HG02610 (cell line): ENCODE results near the gene KIRREL2.
"Not testable (repeated sequence)": the region's sequence is repeated elsewhere in the genome, so short reads cannot be mapped to it uniquely, and the experiment has no call there.

Experiments
- ATAC-seq: cut with Tn5 transposase; IDR thresholded peaks from one replicate; pipeline ENCODE4 v1.9.1; 2021; ENCODE audit warnings: mild to moderate bottlenecking, moderate library complexity; ENCODE audit not compliant: unreplicated experiment

KIRREL2 gene

GRCh38 chr19:35868823-35869326, 12.2 kb downstream of the KIRREL2 start:
- no peak for ATAC-seq

GRCh38 chr19:35869327-35870123, 12.8 kb downstream of the KIRREL2 start:
- ATAC-seq: no peak

DNA sequence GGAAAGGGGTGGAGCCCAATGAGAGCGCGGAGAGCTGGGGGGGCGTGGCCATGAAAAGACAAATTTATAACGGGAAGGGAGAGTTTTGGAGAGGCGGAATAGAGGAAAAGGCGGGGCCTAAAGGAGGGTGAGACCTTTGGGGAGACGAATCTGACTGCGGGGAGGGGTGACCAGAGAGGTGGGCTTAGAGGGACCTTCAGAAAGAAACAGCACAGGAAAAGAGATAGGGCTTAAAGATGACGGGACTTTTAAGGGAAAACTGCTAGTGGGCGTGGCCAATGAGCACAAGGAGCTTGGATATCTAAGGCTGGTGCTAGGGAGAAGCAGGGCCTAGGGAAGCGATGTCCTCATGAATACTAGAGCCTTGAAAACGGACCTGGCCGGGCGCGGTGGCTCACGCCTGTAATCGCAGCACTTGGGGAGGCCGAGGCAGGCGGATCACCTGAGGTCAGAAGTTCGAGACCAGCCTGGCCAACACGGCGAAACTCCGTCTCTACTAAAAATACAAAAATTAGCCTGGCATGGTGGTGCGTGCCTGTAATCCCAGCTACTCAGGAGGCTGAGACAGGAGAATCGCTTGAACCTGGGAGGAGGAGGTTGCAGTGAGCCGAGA, 13.5 kb downstream of the KIRREL2 start:
- ATAC-seq: not testable (repeated sequence)

GRCh38 chr19:35870798-35871197, 14.1 kb downstream of the KIRREL2 start:
- ATAC-seq: no peak

- no peak for ATAC-seq
These were observed 14.9 kb downstream of the KIRREL2 start for GRCh38 chr19:35871611-35872010.

DNA sequence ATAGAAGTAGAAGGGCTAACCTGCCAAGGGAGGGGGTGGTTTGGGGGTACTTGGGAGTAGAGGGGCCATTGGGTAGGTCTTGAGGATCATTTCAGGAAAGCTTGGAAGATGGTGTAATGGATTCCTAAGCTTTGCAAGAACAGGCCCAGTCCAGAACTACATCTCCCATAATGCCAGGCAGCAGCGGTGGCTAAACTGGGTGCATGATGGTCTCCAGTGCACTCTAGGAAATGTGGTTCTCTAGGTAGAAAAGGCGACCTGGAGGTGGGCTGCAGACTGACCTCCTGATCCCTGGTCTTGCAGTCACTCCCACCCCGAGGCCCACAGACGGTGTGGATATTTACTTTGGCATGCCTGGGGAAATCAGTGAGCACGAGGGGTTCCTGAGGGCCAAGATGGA, 15.5 kb downstream of the KIRREL2 start:
- no peak for ATAC-seq

DNA sequence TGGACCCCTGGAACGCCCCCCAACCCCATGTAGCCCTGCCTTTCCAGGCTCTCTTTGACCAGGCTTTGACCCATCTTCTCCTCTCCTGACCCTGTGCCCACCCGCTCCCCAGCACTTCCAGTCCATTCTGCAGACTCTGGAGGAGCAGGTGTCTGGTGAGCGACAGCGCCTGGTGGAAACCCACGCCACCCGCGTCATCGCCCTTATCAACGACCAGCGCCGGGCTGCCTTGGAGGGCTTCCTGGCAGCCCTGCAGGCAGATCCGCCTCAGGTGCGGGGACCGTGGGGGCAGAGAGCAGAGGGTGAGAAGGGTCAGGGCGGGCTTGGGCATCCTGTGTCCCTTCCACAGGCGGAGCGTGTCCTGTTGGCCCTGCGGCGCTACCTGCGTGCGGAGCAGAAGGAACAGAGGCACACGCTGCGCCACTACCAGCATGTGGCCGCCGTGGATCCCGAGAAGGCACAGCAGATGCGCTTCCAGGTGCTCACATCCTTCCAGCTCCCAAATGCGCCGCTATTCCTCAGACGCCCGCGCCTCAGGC, 17.8 kb downstream of the KIRREL2 start:
- no peak for ATAC-seq

DNA sequence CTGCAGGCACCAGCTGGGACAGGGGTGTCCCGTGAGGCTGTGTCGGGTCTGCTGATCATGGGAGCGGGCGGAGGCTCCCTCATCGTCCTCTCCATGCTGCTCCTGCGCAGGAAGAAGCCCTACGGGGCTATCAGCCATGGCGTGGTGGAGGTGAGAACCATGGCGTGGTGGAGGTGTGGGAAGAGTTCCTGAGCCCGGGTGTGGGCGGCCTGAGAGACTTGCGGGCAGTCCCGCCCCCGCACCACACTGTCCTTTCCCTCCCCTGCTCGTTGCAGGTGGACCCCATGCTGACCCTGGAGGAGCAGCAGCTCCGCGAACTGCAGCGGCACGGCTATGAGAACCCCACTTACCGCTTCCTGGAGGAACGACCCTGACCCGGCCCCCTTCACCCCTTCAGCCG, 22.4 kb downstream of the KIRREL2 start:
- no peak for ATAC-seq

DNA sequence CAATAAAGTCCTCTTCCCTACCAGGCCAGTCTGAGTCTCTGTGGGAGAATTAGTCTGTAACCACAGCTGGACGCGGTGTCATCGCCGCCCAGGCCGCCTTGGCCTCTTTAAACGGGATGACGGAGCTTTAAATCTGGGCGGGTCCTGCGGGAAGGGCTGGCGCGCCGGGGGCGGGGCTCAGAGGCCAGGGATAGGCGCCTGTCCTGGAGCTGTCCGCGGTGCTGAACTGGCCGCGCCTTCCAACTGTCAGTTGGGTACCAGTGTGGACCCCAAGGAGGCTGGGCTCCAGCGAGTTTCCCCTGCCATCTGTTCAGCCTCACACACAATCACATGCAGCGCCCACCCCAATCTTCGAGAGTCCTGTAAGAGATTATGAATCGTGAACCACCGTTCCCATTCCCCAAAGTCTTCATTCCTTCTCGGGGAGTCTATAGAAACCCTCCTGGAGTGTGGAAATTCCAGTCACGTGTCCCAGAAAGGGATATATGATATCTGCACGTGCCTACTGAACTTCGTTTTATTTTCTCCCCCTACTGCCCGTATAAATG, 23.1 kb downstream of the KIRREL2 start:
- peak; percentile 36 for ATAC-seq

DNA sequence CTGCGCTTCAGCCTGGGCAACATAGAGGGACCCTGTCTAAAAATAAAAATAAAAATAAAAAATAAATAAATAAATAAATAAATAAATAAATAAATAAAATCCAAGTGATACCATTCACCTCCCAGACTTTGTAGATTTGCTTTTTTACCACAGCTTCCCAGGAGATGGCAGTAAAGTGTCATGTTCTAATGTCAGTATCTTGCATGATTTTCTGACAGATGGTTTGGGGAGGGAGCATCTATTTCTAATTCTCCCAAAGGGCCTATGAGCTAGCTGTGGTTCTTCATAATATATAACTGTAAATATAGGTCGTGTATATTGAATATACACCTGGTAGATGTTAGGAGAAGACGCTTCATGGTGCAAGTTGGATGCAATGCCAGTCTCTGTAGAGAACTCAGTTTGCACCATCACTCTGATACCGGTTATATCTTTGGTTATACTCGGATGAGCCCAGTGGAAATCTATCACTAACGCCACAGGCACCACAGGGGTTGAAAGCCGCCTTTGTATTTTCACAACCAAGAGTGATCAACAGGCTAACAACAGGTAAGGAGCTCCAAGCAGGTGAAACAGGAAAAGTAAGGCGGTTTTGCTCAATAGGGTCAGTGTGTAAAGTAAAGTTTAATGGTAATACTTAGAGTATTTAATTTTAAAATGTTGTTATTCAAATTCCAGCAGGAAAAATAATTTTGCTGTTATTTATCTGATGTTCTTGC, 25.6 kb downstream of the KIRREL2 start:
- no peak for ATAC-seq

DNA sequence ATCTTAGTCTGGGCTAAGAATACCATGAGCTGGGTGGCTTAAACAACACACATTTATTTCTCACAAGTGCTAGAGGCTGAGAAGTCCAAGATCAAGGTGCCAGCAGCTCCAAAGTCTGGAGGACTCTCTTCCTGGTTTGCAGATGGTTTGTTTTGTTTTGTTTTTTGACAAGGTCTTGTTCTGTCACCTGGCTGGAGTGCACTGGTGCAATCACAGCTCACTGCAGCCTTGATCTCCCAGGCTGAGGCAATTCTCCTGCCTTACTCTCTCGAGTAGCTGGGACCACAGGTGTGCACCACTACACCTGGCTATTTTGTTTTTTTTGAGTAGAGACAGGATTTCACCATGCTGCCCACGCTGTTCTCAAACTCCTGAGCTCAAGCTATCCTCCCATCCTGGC, 27.2 kb downstream of the KIRREL2 start:
- no peak for ATAC-seq

DNA sequence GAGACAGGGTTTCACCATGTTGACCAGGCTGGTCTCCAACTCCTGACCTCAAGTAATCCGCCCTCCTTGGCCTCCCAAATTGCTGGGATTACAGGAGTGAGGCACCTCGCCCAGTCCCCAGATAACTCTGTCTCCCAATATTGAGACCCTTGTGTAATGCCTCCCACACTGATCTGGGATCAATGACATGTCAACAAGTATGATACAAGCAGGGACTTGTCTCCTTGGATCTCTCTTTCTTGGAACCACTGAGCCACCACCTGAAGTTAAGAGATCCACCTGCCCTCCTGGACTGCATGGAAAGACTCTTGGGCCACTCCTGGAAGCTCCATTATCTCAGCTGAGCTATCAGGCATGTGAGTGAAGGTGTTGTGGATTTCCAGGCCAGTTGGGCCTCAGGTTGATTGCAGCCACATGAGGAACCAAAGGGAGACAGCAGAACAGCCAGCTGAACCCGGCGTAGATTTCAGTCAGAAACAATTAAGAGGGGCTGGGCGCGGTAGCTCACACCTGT, 28.6 kb downstream of the KIRREL2 start:
- ATAC-seq: no peak

GRCh38 chr19:35885904-35886303, 29.2 kb downstream of the KIRREL2 start:
- no peak for ATAC-seq

DNA sequence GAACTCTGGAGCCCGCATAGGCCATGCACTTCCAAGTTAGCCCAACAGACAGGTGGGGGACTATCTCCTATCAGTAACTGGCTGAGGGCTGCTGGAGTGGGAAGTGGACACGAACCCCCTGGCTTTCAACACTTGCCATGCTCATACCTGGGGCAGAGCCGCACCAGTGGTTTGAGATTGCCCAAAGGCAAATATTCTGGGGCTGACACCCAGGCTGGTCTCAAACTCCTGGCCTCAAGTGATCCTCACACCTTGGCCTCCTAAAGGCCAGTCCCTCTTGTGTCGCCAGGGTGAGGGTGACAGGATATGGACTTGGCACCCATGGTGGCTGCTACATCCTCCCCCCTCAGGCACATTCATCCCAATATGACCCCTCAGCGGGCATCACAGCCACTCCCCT, 30.5 kb downstream of the KIRREL2 start:
- no peak for ATAC-seq

- ATAC-seq: no peak
These were observed 31.7 kb downstream of the KIRREL2 start for GRCh38 chr19:35888398-35888797.

DNA sequence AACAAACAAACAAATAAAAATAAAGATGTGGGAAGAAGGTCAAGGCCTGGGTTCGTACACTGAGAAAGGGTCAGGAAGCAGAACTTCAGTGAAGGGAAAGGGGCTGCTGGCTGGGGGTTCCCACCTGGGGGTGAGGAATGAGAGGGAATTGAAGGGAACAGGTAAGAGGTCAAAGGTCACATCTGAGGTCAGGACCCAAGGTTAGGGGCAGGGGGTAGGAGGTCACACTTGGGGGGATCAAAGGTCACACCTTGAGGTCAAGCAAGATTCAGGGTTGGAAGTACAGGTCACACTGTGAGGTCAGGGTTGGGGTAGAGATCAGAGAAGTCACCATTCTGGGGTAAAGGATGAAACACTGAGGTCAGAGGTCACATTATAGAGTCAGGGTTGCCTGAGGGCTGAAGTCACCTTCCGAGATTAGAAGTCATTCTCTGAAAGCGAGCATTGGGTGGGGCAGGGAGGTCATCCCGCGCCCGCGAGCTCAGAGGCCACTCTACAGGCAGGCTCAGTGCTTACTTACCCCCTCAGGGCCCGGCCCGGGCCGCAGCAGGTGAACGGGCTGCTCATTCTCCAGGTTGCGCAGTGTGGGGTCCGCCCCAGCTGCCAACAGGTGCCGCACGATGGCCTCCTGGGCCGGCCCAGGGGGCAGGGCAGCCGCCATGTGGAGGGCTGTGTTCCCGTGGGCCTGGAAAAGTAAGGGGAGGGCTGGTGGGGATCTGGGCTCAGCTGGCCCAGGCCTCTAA, 32.8 kb downstream of the KIRREL2 start:
- no peak for ATAC-seq

GRCh38 chr19:35890113-35890650, 33.5 kb downstream of the KIRREL2 start:
- ATAC-seq: no peak

- not testable (repeated sequence) for ATAC-seq
These were observed 35.1 kb downstream of the KIRREL2 start for GRCh38 chr19:35891819-35892218.

GRCh38 chr19:35894342-35894741, 37.6 kb downstream of the KIRREL2 start:
- ATAC-seq: no peak
